Breast epithelium (tissue), 4 donors: Measurements from ENCODE around the gene CRYBG1. TPM values are rescaled to one million over a fixed set of nuclear protein-coding genes. Genes with fewer than 3 reads are reported as not detected.

Experiments used
- DNase-seq, 2 donors: peaks; one replicate each; pipeline ENCODE4 v3.0.0-alpha.2; 2019; ENCODE audit warnings: low spot score in 2 of 2
- H3K27ac ChIP-seq, 2 donors: fragments of 200-600 bp; sonication (generic) in 1 of 2; one replicate each; pipeline ENCODE4 v1.5.1; 2016 to 2019; ENCODE audit warnings: mild to moderate bottlenecking in 1 of 2
- H3K27me3 ChIP-seq, 2 donors: fragments of 200-600 bp; sonication (generic) in 1 of 2; one replicate each; pipeline versions ENCODE4 v1.5.1 to v1.6.0; 2017 to 2019; ENCODE audit warnings: control low read depth in 1 of 2, mild to moderate bottlenecking in 1 of 2
- H3K36me3 ChIP-seq: fragments of 200-600 bp; one replicate; pipeline ENCODE4 v1.5.1; 2019
- H3K4me1 ChIP-seq, 2 donors: fragments of 200-600 bp; sonication (generic); one replicate each; pipeline ENCODE4 v1.5.1; 2016 to 2019; ENCODE audit warnings: control low read depth in 1 of 2
- H3K4me3 ChIP-seq, 3 donors: fragments of 200-600 bp; sonication (generic); 1 replicate in 2 of 3; 2 replicates in 1 of 3; pipeline ENCODE4 v1.5.1; 2016 to 2019; ENCODE audit warnings: mild to moderate bottlenecking in 3 of 3, moderate library complexity in 2 of 3
- H3K9me3 ChIP-seq, 2 donors: fragments of 200-600 bp; sonication (generic) in 1 of 2; one replicate each; pipeline ENCODE4 v1.5.1; 2016 to 2019; ENCODE audit warnings: control low read depth in 1 of 2
- POLR2A ChIP-seq: fragments of 450-650 bp; IDR thresholded peaks from one replicate; pipeline ENCODE4 v1.6.1; 2016; ENCODE audit warnings: antibody characterized with exemption, mild to moderate bottlenecking, moderate library complexity
- POLR2AphosphoS5 ChIP-seq, 3 donors: sonication (generic); formaldehyde crosslinking; IDR thresholded peaks; one replicate each; pipeline ENCODE4 v1.6.1; 2017; ENCODE audit warnings: antibody characterized with exemption in 3 of 3
- intact Hi-C: fragments of 100-400 bp; cut with DNase I; formaldehyde crosslinking; loops from one replicate; pipeline ENCODE4 v1.15.1; 2023; ENCODE audit warnings: low total_unique reads
- total RNA-seq, 3 donors: library from RNA; depleted of rRNA; stranded (reverse); fragments of >200 nt; gene quantifications; one replicate each; pipeline ENCODE4 v1.1.0, GENCODE V29; 2016
- TF ChIP-seq, protein P1 (sequence below), 3 donors: fragments of 450-650 bp; IDR thresholded peaks; one replicate each; pipeline ENCODE4 v1.5.1; 2016 to 2017; ENCODE audit warnings: antibody characterized with exemption in 3 of 3, mild to moderate bottlenecking in 3 of 3, moderate library complexity in 3 of 3

CRYBG1 gene
- total RNA-seq, 3 donors from 2014 or later, result 30.9 to 142 (median 38.3) TPM

- no peaks in the 10 kb centered on the region for H3K27me3 ChIP-seq
- H3K9me3 ChIP-seq, result no peaks in the 10 kb centered on the region
- H3K27ac ChIP-seq, result no peak overlapping the region
- no peaks in the 10 kb centered on the region for H3K36me3 ChIP-seq
- TF ChIP-seq POLR2AphosphoS5 (IDR thresholded peaks at IDR 0.05) (no peak), POLR2A (no peak)
- TF ChIP-seq, protein P1, sequence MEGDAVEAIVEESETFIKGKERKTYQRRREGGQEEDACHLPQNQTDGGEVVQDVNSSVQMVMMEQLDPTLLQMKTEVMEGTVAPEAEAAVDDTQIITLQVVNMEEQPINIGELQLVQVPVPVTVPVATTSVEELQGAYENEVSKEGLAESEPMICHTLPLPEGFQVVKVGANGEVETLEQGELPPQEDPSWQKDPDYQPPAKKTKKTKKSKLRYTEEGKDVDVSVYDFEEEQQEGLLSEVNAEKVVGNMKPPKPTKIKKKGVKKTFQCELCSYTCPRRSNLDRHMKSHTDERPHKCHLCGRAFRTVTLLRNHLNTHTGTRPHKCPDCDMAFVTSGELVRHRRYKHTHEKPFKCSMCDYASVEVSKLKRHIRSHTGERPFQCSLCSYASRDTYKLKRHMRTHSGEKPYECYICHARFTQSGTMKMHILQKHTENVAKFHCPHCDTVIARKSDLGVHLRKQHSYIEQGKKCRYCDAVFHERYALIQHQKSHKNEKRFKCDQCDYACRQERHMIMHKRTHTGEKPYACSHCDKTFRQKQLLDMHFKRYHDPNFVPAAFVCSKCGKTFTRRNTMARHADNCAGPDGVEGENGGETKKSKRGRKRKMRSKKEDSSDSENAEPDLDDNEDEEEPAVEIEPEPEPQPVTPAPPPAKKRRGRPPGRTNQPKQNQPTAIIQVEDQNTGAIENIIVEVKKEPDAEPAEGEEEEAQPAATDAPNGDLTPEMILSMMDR (IDR thresholded peaks at IDR 0.05), result no peak
- intact Hi-C loops, result no loop called here
- H3K4me1 ChIP-seq, result peaks cover 0 to 4% of the 10 kb centered on the region in 2 donors
- H3K4me3 ChIP-seq, result no peak overlapping the region
- DNase-seq, result no peak
These were observed 162.2 kb downstream of the CRYBG1 start for GRCh38 chr6:106522562-106523250.

GRCh38 chr6:106525107-106525881 lies 164.8 kb downstream of the CRYBG1 start:
- Histone ChIP-seq H3K4me1 (peaks cover 0 to 4% of the 10 kb centered on the region in 2 donors), H3K27me3 (no peaks in the 10 kb centered on the region), H3K36me3 (no peaks in the 10 kb centered on the region), H3K27ac (peak overlapping the region; percentile 14 to 35), H3K9me3 (no peaks in the 10 kb centered on the region), H3K4me3 (peak overlapping the region; percentile 9 to 52 (median 28))
- intact Hi-C loops, result no loop called here
- no peak for DNase-seq
- TF ChIP-seq, protein P1 (IDR thresholded peaks at IDR 0.05), result no peak
- TF ChIP-seq POLR2A, result no peak
- no peak for TF ChIP-seq POLR2AphosphoS5 (IDR thresholded peaks at IDR 0.05)

GRCh38 chr6:106525882-106526275 lies 165.4 kb downstream of the CRYBG1 start:
- Histone ChIP-seq H3K36me3 (no peaks in the 10 kb centered on the region), H3K4me1 (peaks cover 0 to 4% of the 10 kb centered on the region in 2 donors), H3K27ac (no peak overlapping the region), H3K4me3 (no peak overlapping the region), H3K27me3 (no peaks in the 10 kb centered on the region), H3K9me3 (no peaks in the 10 kb centered on the region)
- TF ChIP-seq, protein P1 (IDR thresholded peaks at IDR 0.05), result no peak
- TF ChIP-seq POLR2A (no peak), POLR2AphosphoS5 (IDR thresholded peaks at IDR 0.05) (no peak)
- DNase-seq, result no peak
- intact Hi-C loops, result no loop called here

DNA sequence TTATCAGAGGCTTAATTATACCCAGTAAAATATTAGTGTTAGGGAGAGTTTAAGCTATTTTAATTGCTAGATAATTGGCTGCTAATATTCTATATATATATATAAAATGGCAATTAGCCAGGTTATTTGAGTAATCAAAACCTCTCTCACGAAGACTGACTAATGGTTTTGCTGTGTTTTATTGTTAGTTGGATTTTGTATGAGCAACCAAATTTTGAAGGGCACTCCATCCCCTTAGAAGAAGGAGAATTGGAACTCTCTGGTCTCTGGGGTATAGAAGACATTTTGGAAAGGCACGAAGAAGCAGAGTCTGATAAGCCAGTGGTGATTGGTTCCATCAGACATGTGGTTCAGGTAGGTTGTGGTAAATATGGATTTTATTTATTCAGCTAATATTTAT lies 166.6 kb downstream of the CRYBG1 start:
- H3K36me3 ChIP-seq, result no peaks in the 10 kb centered on the region
- H3K4me1 ChIP-seq, result peaks cover 0 to 4% of the 10 kb centered on the region in 2 donors
- H3K27me3 ChIP-seq, result no peaks in the 10 kb centered on the region
- H3K9me3 ChIP-seq, result no peaks in the 10 kb centered on the region
- no peak for DNase-seq
- H3K27ac ChIP-seq, result no peak overlapping the region
- intact Hi-C loops, result no loop called here
- no peak for TF ChIP-seq POLR2AphosphoS5 (IDR thresholded peaks at IDR 0.05)
- no peak for TF ChIP-seq POLR2A
- TF ChIP-seq, protein P1 (IDR thresholded peaks at IDR 0.05), result no peak
- H3K4me3 ChIP-seq, result no peak overlapping the region

GRCh38 chr6:106527979-106528378 lies 167.5 kb downstream of the CRYBG1 start:
- intact Hi-C loops, result no loop called here
- Histone ChIP-seq H3K27me3 (no peaks in the 10 kb centered on the region), H3K27ac (no peak overlapping the region), H3K9me3 (no peaks in the 10 kb centered on the region), H3K36me3 (no peaks in the 10 kb centered on the region), H3K4me3 (no peak overlapping the region), H3K4me1 (peaks cover 0 to 4% of the 10 kb centered on the region in 2 donors)
- no peak for DNase-seq
- no peak for TF ChIP-seq POLR2A
- TF ChIP-seq, protein P1 (IDR thresholded peaks at IDR 0.05), result no peak
- TF ChIP-seq POLR2AphosphoS5 (IDR thresholded peaks at IDR 0.05), result no peak
